NCI-H524 treated with DMSO at 0.1 percent for 48 hours (cell line): ENCODE measurements around the gene CISD2.
"Not testable (repeated sequence)": the region's sequence is repeated elsewhere in the genome, so short reads cannot be mapped to it uniquely, and the experiment has no call there.

ENCODE experiments used
- DNase-seq: peaks from one replicate; lab custom pipeline; 2025; lab: John Stamatoyannopoulos, UW

CISD2 gene

GRCh38 chr4:102850370-102850769 lies 18.4 kb upstream of the CISD2 start:
- no peak for DNase-seq

DNA sequence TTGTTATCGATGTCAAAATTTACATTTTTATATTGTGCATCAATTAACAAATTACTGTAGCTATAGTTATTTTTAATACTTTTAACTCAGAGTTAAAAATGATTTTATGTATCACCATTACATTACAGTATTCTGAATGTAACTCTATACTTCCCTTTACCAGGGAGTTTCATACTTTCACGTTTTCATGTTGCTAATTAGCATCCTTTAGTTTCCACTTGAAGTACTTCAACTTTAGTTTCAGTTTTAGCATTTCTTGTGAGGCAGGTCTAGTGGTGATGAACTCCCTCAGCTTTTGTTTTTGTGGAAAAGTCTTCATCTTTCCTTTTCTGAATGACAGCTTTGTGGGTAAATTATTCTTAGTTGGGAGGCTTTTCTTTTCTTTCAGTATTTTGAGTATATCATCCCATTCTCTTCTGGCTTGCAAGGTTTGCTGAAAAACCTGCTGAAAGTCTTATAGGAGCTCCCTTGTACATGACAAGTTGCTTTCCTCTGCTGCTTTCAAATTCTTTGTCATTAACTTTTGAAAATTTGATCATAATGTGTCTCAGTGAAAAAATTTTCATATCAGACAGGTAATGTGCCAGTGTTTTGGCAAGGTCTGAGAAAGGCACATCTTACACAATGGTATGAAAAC lies 9.8 kb upstream of the CISD2 start:
- DNase-seq, result no peak

GRCh38 chr4:102860611-102861324 lies 8.0 kb upstream of the CISD2 start:
- no peak for DNase-seq

- DNase-seq, result no peak
Observed at GRCh38 chr4:102862016-102862415, 6.8 kb upstream of the CISD2 start.

DNA sequence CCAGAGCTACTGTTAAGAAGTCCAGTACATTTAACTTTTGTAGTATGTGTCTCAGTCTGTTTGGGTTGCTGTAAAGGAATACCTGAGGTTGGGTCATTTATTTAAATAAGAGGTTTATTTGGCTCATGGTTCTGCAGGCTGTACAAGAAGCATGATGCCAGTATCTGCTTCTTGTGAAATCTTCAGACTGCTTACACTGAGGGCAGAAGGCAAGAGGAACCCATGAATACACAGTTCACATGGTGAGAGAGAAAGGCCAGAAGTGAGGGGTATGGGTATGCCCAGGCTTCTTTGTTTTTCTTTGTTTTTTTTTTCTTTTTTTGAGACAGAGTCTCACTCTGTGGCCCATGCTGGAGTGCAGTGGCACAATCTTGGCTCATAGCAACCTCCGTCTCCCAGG lies 6.0 kb upstream of the CISD2 start:
- no peak for DNase-seq

- DNase-seq, result not testable (repeated sequence)
Observed at GRCh38 chr4:102865327-102865726, 3.5 kb upstream of the CISD2 start.

- no peak for DNase-seq
Observed at GRCh38 chr4:102867278-102868152, 1.3 kb upstream of the CISD2 start.

DNA sequence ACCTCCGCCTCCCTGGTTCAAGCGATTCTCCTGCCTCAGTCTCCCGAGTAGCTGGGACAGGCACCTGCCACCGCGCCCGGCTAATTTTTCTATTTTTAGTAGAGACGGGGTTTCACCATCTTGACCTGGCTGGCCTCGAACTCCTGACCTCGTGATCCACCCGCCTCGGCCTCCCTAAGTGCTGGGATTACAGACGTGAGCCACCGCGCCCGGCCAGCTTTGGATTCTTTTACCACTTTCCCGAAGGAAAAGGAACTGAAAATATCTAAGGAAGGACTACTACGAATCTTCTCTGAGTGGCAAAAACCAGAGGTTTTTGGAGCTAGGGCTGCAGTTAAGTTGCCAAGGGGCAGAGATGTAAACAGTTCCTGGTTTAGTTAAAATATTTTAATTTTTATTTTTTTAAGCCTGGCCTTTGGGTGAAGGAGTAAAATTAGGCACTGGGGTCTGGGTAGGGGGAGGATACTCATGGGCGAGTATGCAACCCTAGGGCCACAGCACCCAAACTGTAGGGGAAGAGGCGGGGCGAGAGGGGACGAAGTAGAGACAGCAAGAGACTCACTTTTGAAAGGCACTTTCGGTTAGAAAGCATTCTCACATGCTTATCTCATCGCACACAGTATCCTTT lies 525 bp upstream of the CISD2 start:
- DNase-seq, result no peak

- DNase-seq, result no peak
Observed at GRCh38 chr4:102869569-102870197, 891 bp downstream of the CISD2 start.

- DNase-seq, result no peak
Observed at GRCh38 chr4:102871772-102872171, 3.0 kb downstream of the CISD2 start.

- DNase-seq, result not testable (repeated sequence)
Observed at GRCh38 chr4:102877477-102878106, 8.8 kb downstream of the CISD2 start.

DNA sequence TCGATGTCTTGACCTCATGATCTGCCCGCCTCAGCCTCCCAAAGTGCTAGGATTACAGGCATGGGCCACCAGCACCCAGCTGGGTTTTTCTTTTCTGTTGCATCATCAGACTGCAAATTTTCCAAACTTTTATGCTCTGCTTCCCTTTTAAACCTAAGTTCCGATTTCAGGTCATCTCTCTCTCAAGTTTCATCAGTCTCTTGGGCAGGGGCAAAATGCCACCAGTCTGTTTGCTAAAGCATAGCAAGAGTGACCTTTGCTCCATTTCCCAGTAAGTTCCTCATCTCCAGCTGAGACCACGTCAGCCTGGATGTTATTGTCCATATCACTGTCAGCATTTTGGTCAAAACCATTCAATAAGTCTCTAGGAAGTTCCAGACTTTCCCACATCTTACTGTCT lies 9.6 kb downstream of the CISD2 start:
- DNase-seq, result not testable (repeated sequence)

DNA sequence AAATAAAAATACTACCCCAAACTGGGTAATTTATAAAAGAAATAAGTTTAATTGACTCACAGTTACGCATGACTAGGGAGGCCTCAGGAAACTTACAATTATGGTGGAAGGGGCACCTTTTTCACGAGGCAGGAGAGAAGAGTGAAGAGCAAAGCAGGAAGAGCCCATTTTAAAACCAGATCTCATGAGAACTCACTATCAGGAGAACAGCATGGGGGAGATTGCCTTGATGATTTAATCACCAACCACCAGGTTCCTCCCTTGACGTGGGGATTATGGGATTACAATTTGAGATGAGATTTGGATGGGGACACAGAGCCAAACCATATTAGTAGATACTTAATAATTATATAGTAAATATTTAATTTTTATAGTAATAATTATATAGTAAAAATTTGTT lies 10.1 kb downstream of the CISD2 start:
- no peak for DNase-seq

DNA sequence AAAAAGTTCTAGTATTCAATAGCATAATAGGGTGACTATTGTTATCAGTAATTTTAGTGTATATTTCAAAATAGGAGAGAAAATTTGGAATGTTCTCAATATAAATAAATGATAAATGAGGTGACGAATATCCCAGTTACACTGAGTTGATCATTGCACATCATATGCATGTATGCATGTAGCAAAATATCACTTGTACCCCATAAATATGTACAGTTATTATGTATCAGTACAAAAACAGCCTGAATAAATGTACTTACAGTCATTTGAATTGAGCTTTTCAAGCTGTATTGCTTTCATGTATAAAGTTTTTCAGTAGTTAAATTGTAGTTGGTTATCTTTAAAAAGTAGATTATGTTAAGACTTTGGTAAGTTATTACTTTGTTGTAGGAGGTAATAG lies 12.6 kb downstream of the CISD2 start:
- no peak for DNase-seq

DNA sequence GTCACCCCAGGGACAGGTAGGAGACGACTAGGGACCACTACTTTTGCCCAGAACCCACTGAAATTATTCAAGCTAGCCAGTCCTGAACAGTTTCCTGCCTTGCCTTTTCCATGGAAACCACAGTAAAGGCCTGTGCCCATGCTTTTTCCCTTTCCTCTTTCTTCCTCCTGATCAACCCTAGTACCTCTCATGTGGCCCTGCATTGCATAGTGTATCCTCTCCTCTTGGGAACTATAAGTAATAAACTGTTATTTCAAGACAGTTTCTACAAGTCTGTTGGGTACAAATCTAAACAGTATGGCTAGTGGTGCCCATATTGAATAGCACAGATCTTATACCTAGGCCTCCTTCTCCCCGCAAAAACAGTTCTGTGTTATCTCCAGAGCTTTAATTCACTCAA lies 14.5 kb downstream of the CISD2 start:
- DNase-seq, result no peak

GRCh38 chr4:102888570-102888969 lies 19.8 kb downstream of the CISD2 start:
- DNase-seq, result not testable (repeated sequence)

DNA sequence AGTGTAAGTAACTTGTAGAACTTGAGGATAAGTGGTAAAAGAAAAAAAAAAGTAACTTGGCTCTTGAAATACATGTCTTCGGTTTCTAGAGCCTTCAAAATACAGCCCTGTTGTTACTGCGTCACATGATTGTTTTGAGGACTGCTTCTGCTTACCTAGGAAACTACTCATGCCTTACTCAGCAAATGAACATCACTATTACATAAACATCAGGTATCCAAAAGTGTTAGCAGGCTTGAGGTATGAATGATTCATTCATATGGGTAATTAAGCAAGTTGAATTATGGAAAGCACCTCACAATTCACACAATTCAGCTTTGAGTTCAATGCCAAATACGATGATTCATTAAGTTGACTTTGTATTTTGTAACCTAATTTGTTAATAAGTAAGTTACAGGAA lies 21.1 kb downstream of the CISD2 start:
- DNase-seq, result not testable (repeated sequence)

DNA sequence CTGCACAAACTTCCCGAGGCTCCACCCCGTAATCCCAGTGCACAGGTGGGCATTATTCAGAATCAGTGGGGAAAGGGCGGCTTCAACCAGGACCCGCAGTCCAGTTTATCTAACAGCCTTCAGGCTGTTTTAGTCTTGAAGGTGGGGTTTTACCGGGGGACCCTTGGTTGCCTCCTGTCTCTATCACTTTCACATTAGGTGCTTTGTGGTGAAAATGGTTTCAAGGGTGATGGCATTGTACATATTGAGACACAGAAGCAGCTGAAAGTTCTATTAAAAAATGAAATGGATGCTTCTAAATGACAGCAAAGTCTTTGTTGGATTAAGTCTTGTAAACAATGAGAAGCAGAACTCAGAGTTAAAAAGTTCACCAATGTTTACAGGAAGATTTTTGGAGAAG lies 27.8 kb downstream of the CISD2 start:
- not testable (repeated sequence) for DNase-seq

DNA sequence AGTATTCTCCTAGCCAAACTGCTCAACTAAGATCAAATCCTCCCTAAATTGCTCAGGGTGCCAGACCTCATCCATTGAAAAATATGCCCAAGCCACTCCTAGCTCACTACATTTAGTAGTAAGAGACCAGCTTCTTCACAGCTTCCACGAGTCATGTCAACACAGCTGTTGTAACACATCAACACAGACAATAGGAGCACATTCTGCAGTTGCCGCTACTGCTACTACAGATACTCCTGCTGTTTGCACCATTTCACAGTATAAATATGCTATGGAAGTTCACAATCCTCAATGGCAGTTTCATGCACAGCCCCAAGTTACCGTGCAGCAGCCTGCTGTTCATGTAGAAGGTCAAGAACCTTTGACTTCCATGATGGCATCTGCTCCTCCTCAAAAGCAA lies 28.8 kb downstream of the CISD2 start:
- DNase-seq, result not testable (repeated sequence)

DNA sequence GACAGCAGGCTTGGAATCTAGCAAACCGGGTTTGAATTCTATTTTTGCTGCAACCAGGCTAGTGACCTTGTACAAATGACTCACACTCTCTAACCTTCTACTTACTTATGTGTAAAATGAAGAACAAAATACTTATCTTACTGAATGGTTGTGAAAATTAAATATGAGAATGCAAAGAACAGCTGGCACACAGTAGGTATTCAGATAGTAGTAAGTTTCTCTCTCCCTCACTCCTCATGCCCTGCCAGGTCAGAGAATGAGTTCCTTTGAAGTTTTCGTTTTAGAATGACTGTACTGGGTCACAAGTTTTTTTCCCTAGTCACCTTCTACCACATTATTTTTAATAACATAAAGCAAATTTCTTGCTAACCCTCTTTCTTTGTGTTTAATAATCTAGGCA lies 33.0 kb downstream of the CISD2 start:
- DNase-seq, result no peak

- no peak for DNase-seq
Observed at GRCh38 chr4:102918859-102919258, 50.1 kb downstream of the CISD2 start.
